Naive B cell (primary cell): ENCODE results near the gene MTA1. TPM values are rescaled to one million over a fixed set of nuclear protein-coding genes. Genes with fewer than 3 reads are reported as not detected.
A peak's percentile ranks its signal among the peaks of the same experiment; 100 is the strongest.

Source experiments
- ATAC-seq, 2 donors: fragments of 150-1000 bp; cut with Tn5 transposase; 2 replicates each; pipeline ENCODE4 v1.10.0; 2021; ENCODE audit warnings: low read depth in 2 of 2, mild to moderate bottlenecking in 2 of 2, moderate library complexity in 2 of 2
- DNase-seq: peaks from one replicate; pipeline ENCODE4 v3.0.0; 2022
- H3K27ac Mint-ChIP-seq, 6 donors: one replicate each; pipeline ENCODE4 v1.8.0; 2020 to 2022; ENCODE audit warnings: mild to moderate bottlenecking in 6 of 6, mixed read lengths in 6 of 6, moderate library complexity in 5 of 6, inconsistent platforms in 2 of 6
- H3K27me3 Mint-ChIP-seq, 3 donors: one replicate each; pipeline ENCODE4 v1.8.0; 2021 to 2022; ENCODE audit warnings: mixed read lengths in 3 of 3, mild to moderate bottlenecking in 1 of 3
- H3K36me3 Mint-ChIP-seq, 2 donors: one replicate each; pipeline ENCODE4 v1.8.0; 2020 to 2022; ENCODE audit warnings: mixed read lengths in 2 of 2, inconsistent platforms in 1 of 2, mild to moderate bottlenecking in 1 of 2
- H3K4me1 Mint-ChIP-seq, 3 donors: one replicate each; pipeline ENCODE4 v1.8.0; 2020 to 2022; ENCODE audit warnings: mixed read lengths in 3 of 3, inconsistent platforms in 1 of 3, mild to moderate bottlenecking in 1 of 3, moderate library complexity in 1 of 3
- H3K4me3 Mint-ChIP-seq, 8 donors: one replicate each; pipeline ENCODE4 v1.8.0; 2020 to 2022; ENCODE audit warnings: mild to moderate bottlenecking in 8 of 8, mixed read lengths in 8 of 8, moderate library complexity in 8 of 8, inconsistent platforms in 2 of 8
- H3K9me3 Mint-ChIP-seq, 7 donors: one replicate each; pipeline ENCODE4 v1.8.0; 2020 to 2022; ENCODE audit warnings: mixed read lengths in 7 of 7, mild to moderate bottlenecking in 5 of 7, inconsistent platforms in 2 of 7, moderate library complexity in 1 of 7
- polyA plus RNA-seq, 6 donors: library from polyadenylated mRNA; unstranded; fragments of 300-500 nt; fragmentation: Illumina TruSeq; gene quantifications; one replicate each; pipeline ENCODE4 v1.2.3, GENCODE V29; 2021; ENCODE audit warnings: low read depth in 6 of 6

Gene MTA1
- polyA plus RNA-seq, 6 donors from 2014 or later = 3.3 to 6.3 (median 4.7) TPM

DNA sequence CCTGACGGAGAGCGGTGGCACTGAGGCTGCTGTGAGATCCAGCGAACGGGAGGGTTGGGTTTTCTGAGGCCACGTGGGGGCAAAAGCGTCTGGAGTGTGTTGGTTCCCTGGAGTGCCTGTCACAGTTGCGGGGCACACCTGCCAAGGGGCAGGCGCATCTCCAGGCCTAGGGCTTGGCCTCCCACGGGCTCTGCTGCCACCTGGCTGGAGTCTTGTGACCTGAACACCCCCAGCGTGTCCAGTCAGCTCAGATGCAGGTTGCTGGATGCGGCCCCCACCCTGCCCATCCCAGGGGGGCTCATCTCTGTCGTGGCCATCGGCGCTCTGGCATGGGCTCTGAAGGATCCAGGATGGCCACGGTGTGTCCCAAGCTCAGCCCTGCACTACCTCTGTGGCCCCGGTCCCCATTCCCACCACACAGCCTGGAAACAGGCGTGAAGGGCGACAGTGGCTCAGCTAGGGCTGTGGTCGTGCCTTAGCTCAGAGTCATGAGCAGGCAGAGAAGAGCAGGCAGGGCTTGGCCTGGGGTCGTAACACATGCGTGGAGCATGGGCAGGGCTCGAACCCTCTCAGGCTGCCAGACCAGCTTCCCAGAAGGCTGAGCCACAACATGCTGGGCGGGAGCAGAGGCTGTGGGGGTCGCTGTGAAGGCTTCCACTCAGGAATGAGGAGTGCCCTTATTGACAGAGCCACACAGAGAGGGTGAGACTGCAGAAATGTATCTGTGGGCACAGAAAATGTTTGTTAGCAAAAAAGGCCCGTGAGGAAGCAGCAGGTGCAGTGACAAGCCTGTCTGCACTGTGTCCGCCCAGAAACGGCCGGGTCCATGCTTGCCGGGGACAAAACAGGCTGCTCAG, 31.5 kb downstream of the MTA1 start:
- Mint-ChIP-seq H3K27ac (no peak overlapping the region), H3K4me1 (peaks cover 6 to 12% (median 10%) of the 10 kb centered on the region in 3 donors), H3K27me3 (no peaks in the 10 kb centered on the region), H3K36me3 (peaks cover 0 to 14% of the 10 kb centered on the region in 2 donors), H3K4me3 (no peak overlapping the region), H3K9me3 (no peaks in the 10 kb centered on the region)
- ATAC-seq (no peak), DNase-seq (no peak)

DNA sequence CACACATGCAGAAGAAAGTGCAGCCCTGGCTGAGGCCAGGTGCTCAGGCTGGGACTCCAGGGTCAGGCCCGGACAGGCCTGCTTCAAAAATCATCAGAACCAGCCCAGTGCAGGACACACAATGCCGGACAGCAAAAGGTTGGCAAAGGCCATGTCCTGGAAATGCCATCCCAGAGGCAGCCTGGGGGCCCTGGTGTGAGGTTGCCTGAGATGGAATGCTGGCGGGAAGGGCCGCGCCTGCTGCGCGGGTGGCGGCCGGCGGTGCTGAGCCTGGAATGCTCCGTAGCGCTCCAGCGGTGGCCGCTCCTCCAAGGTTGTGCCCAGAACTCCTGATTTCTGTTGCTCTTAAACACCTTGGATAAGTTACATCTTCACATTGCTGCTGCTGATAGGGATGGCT, 33.3 kb downstream of the MTA1 start:
- Mint-ChIP-seq H3K4me1 (peaks cover 6 to 12% (median 9%) of the 10 kb centered on the region in 3 donors), H3K27ac (peak overlapping the region in 1 of 6 donors; percentile 53), H3K9me3 (no peaks in the 10 kb centered on the region), H3K27me3 (no peaks in the 10 kb centered on the region), H3K36me3 (peaks cover 0 to 14% of the 10 kb centered on the region in 2 donors), H3K4me3 (peak overlapping the region in 1 of 8 donors; percentile 16)
- ATAC-seq (no peak), DNase-seq (no peak)

DNA sequence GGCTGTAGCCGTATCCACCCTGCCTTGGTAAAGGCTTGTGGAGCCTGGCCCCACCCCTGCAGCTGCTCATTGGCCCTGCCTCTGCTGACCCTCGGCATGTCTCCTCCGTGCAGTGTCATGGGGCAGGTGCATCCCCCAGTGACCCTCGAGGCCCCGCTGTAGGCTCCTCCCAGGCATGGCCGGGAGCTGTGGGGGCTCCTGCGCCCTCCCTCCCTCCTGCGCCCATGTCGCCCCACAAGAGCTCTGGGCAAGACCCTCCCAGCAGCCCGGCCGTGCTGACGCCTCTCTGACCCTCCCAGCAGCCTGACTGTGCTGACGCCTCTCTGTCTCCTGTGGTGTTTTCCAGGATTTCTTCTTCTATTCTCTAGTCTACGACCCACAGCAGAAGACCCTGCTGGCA, 34.2 kb downstream of the MTA1 start:
- ATAC-seq (no peak), DNase-seq (no peak)
- no peak overlapping the region for H3K27ac Mint-ChIP-seq
- peaks cover 0 to 14% of the 10 kb centered on the region in 2 donors for H3K36me3 Mint-ChIP-seq
- no peaks in the 10 kb centered on the region for H3K27me3 Mint-ChIP-seq
- H3K4me1 Mint-ChIP-seq = peaks cover 3 to 12% (median 5%) of the 10 kb centered on the region in 3 donors
- no peaks in the 10 kb centered on the region for H3K9me3 Mint-ChIP-seq
- no peak overlapping the region for H3K4me3 Mint-ChIP-seq

DNA sequence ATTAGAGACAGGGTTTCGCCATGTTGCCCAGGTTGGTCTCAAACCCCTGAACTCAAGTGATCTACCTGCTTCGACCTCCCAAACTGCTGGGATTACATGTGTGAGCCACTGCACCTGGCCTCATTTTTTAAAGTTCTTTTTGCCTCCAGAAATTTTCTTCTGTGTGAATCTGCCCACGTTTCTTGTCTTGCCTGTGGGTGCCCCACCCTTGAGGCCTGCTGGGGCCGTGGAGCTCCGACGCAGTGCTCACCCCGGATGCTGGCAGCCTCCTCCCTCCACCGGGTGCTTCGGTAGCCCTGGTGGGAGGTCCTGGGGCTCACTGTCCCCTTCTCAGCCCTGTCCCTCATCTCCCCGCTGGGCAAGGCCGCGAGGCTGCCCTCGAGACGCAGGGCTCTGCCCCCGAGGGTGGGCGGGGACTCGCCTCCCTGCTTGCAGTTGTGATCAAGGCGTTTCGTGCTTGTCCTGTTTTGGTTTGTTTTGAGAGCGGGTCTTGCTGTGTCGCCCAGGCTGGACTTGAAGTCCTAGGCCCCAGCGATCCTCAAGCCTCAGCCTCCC, 35.5 kb downstream of the MTA1 start:
- H3K27ac Mint-ChIP-seq = peak overlapping the region in 1 of 6 donors; percentile 27

DNA sequence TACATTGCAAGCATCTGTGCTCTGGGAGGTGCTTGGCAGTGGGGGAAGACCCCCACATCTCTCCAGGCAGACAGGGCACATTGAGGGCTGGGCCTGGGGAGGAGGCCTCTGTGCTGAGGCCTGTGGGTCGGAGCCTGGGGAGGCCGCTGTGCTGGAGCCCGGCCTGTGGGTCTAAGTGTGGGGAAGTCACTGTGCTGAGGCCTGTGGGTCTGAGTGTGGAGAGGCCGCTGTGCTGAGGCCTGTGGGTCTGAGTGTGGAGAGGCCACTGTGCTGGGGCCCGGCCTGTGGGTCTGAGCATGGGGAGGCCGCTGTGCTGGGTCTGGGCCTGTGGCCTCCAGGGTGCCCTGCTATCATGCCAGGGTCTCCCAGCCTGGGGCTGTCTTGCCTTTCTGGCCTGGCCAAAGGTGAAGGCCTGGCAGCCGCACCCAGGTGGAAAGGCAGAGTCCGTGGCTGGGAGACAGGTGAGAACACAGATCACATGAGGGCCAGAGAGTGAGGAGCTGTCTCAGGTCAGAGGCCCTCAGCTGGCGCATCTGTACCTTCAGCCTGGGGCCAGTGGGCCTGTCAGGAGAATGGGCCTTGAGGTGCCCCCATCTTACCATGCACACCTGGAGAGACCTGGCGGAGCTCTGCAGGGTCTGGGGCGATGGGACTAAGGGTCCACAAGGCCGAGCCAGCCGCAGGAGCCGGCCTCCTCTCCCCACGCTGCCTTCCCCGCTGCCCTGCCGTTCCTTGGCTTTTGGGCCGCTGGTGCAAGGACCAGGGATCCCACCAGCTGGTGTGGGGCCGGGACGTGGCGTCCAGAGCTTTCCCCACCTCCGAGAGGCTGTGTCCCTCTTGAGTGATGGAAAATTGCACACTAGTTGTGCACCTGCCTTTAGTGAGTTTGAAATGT, 36.4 kb downstream of the MTA1 start:
- H3K36me3 Mint-ChIP-seq = peaks cover 0 to 14% of the 10 kb centered on the region in 2 donors
- H3K4me1 Mint-ChIP-seq = peaks cover 3 to 12% (median 5%) of the 10 kb centered on the region in 3 donors
- no peaks in the 10 kb centered on the region for H3K27me3 Mint-ChIP-seq
- ATAC-seq (no peak), DNase-seq (no peak)
- no peaks in the 10 kb centered on the region for H3K9me3 Mint-ChIP-seq
- H3K27ac Mint-ChIP-seq = no peak overlapping the region
- no peak overlapping the region for H3K4me3 Mint-ChIP-seq

More for the DNA sequence above, 35.5 kb downstream of the MTA1 start:
- DNase-seq (no peak), ATAC-seq (no peak)
- Mint-ChIP-seq H3K36me3 (peaks cover 0 to 14% of the 10 kb centered on the region in 2 donors), H3K9me3 (no peaks in the 10 kb centered on the region), H3K4me1 (peaks cover 3 to 12% (median 5%) of the 10 kb centered on the region in 3 donors), H3K27me3 (no peaks in the 10 kb centered on the region), H3K4me3 (no peak overlapping the region)

DNA sequence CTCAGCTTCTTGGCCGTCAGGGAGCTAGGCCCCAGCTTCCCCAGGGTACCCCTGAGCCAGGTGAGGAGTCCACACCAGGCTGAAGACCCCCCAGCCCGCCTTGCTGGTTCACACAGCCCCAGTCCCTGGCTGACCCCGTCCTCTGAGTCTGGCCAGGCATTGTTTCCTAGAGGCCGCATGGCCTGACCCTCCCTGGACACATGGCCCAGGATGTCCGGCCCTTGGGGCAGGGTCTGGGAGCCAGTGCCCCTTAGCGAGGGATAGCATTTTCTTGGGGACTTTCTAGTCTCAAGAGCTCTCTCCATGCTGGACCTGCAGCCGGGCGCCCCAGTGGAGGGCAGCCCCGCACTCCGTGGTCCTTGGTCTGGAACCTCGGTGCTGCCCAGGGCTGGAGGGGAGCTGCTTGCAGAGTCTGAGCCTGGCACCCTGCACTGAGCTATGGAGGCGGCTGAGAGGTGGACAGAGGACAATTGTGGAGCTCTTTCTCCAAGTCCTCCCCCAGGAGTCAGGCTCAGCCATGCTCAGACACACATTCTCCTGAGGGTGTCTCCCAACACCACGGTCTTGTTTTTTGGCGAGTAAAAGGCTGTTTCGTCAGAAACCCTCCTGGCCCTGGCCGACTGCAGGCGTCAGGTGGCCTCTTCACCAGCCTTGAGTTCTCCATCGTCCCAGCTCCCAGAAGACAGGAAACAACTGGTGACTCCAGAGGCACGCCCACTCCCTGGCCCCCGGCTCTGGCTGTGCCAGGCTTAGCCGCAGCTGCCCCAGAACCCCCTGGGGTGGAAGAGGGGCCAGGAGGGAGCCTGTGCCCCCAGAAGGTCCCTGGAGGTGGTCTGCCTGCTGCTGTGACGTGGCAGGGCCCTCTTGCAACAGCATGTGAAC, 37.4 kb downstream of the MTA1 start:
- Mint-ChIP-seq H3K36me3 (peaks cover 0 to 20% of the 10 kb centered on the region in 2 donors), H3K4me3 (no peak overlapping the region), H3K27me3 (no peaks in the 10 kb centered on the region), H3K27ac (no peak overlapping the region), H3K4me1 (peaks cover 3 to 12% (median 5%) of the 10 kb centered on the region in 3 donors), H3K9me3 (no peaks in the 10 kb centered on the region)
- no peak for ATAC-seq
- DNase-seq = no peak

DNA sequence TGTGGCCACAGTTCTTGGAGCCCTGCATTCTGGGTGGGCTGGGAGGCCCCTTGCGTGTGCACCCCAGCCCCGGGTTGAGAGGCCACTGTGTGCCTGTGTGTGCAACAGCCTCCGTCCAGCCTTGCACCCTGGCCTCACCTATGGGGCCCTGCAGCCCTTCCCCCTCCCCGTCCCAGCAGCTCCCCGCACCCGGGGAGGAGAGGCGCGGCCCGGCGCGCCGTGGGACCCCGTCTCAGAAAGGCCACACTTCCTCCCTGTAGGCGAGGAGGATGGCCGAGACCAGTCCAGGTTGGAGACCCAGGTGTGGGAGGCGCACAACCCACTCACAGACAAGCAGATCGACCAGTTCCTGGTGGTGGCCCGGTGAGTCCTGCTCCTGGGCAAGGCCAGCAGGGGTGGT, 38.4 kb downstream of the MTA1 start:
- Mint-ChIP-seq H3K4me3 (no peak overlapping the region), H3K4me1 (peaks cover 3 to 8% (median 5%) of the 10 kb centered on the region in 3 donors), H3K27ac (no peak overlapping the region)

DNA sequence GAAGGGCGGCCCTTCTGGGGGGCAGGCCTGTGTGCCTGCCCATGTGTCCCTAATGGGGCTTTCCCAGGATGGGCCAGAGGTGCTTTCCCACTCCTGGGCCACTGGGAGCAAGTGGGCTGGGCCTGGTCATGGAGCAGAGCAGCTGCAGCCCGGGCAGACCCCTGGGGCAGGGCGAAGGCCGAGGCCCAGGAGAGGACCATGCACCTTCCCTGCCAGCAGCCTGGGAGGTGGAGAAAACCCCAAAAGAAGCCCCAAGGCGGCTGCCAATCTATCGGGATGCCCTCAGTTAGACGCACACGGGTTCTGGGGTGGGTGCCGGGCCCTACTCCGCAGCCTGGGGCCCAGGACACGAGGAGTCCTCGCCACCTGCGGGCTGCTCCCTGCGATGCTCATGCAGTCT, 38.9 kb downstream of the MTA1 start:
- Mint-ChIP-seq H3K9me3 (no peaks in the 10 kb centered on the region), H3K4me3 (no peak overlapping the region), H3K4me1 (peaks cover 3 to 8% (median 5%) of the 10 kb centered on the region in 3 donors), H3K36me3 (peaks cover 0 to 19% of the 10 kb centered on the region in 2 donors), H3K27me3 (no peaks in the 10 kb centered on the region), H3K27ac (no peak overlapping the region)
- ATAC-seq (no peak), DNase-seq (no peak)

More for the DNA sequence above, 38.4 kb downstream of the MTA1 start:
- DNase-seq (no peak), ATAC-seq (no peak)
- no peaks in the 10 kb centered on the region for H3K27me3 Mint-ChIP-seq
- no peaks in the 10 kb centered on the region for H3K9me3 Mint-ChIP-seq
- H3K36me3 Mint-ChIP-seq = peaks cover 0 to 16% of the 10 kb centered on the region in 2 donors

DNA sequence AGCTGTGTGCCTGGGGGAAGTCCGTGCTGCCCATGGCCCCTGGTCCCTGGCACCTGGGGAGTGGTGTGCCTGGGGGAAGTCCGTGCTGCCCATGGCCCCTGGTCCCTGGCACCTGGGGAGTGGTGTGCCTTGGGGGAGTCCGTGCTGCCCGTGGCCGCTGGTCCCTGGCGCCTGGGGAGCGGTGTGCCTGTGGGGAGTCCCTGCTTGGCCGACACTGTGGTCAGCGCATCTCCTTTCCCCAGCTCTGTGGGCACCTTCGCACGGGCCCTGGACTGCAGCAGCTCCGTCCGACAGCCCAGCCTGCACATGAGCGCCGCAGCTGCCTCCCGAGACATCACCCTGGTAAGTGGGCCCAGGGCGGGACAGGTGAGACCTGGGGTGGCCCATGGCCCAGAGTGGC, 40.5 kb downstream of the MTA1 start:
- ATAC-seq (no peak), DNase-seq (no peak)
- Mint-ChIP-seq H3K4me1 (peaks cover 3 to 5% (median 5%) of the 10 kb centered on the region in 3 donors), H3K9me3 (no peaks in the 10 kb centered on the region), H3K4me3 (no peak overlapping the region), H3K27ac (no peak overlapping the region), H3K36me3 (peaks cover 0 to 19% of the 10 kb centered on the region in 2 donors), H3K27me3 (no peaks in the 10 kb centered on the region)

DNA sequence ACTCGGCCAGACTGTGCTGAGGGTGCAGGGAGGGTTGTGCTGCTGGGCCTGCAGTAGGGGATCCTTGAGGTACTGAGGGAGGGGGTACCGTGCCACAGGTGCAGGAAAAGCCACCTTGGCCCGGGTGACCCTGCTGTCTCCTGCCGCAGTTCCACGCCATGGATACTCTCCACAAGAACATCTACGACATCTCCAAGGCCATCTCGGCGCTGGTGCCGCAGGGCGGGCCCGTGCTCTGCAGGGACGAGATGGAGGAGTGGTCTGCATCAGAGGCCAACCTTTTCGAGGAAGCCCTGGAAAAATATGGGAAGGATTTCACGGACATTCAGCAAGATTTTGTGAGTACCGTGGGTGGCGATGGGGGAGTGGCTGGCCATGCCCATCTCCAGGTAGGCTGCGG, 41.0 kb downstream of the MTA1 start:
- peaks cover 0 to 14% of the 10 kb centered on the region in 2 donors for H3K36me3 Mint-ChIP-seq
- DNase-seq = no peak
- no peaks in the 10 kb centered on the region for H3K9me3 Mint-ChIP-seq
- no peak overlapping the region for H3K27ac Mint-ChIP-seq
- peaks cover under 1 to 1% (median under 1%) of the 10 kb centered on the region in 3 donors for H3K4me1 Mint-ChIP-seq
- no peaks in the 10 kb centered on the region for H3K27me3 Mint-ChIP-seq
- no peak overlapping the region for H3K4me3 Mint-ChIP-seq
- ATAC-seq = no peak

DNA sequence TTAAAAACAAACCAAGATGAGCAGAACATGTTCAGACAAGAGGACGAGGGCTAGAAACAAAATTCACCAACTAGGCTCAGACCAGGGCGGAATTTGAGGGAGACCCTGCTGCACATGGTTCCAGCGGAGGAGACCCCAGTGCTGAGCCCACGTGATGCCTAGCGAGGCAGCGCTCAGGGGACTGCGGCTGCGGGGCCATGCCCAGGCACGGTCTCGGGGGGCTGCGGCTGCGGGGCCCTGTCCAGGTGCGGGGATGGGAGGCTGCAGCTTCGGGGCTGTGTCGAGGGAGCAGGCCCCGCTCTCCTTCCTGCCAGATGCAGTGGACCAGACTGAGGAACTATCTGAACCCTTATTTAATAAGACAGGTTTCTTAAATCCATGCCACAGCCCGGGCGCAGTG, 42.3 kb downstream of the MTA1 start:
- Mint-ChIP-seq H3K4me3 (no peak overlapping the region), H3K36me3 (peaks cover 0 to 12% of the 10 kb centered on the region in 2 donors), H3K27ac (no peak overlapping the region), H3K9me3 (no peaks in the 10 kb centered on the region), H3K4me1 (no peaks in the 10 kb centered on the region), H3K27me3 (no peaks in the 10 kb centered on the region)
- no peak for ATAC-seq
- DNase-seq = no peak

DNA sequence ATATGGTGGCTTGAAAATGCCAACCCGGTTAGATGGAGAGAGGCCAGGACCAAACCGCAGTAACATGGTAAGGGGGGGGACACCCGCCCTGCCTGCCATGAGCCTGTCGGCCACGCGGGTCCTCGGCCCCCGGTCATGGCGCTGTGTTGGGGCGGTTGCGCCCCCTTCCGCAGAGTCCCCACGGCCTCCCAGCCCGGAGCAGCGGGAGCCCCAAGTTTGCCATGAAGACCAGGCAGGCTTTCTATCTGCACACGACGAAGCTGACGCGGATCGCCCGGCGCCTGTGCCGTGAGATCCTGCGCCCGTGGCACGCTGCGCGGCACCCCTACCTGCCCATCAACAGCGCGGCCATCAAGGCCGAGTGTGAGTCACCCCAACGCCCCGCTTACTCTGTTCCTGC, 44.9 kb downstream of the MTA1 start:
- Mint-ChIP-seq H3K4me1 (no peaks in the 10 kb centered on the region), H3K27me3 (no peaks in the 10 kb centered on the region), H3K9me3 (no peaks in the 10 kb centered on the region), H3K4me3 (no peak overlapping the region), H3K36me3 (peaks cover 0 to 12% of the 10 kb centered on the region in 2 donors), H3K27ac (no peak overlapping the region)
- no peak for ATAC-seq
- no peak for DNase-seq
